DOHH2 (cell line): ENCODE data around the gene ADRA2A.

Source experiments
- H3F3A ChIP-seq: fragments of 200-600 bp; sonication (generic), shearing (Covaris generic); 2 replicates; pipeline ENCODE4 v1.6.0; 2016; ENCODE audit warnings: antibody characterized with exemption, mild to moderate bottlenecking; ENCODE audit not compliant: control insufficient read depth, insufficient read depth
- H3K27ac ChIP-seq: fragments of 200-600 bp; sonication (generic); 2 replicates; pipeline ENCODE4 v1.5.1; 2014; ENCODE audit warnings: low read depth, mild to moderate bottlenecking, low read length, moderate library complexity
- H3K27me3 ChIP-seq: fragments of 200-600 bp; sonication (generic); 2 replicates; pipeline ENCODE4 v1.6.1; 2014; ENCODE audit warnings: mild to moderate bottlenecking, low read length, mixed read lengths; ENCODE audit not compliant: control insufficient read depth
- H3K36me3 ChIP-seq: fragments of 200-600 bp; sonication (generic); 2 replicates; pipeline ENCODE4 v1.6.1; 2014; ENCODE audit warnings: mild to moderate bottlenecking, low read length, moderate library complexity, mixed read lengths; ENCODE audit not compliant: control insufficient read depth
- H3K4me1 ChIP-seq: fragments of 200-600 bp; sonication (generic); 2 replicates; pipeline ENCODE4 v1.6.1; 2014; ENCODE audit warnings: mild to moderate bottlenecking, low read length, mixed read lengths; ENCODE audit not compliant: control insufficient read depth
- H3K4me2 ChIP-seq: fragments of 200-600 bp; sonication (generic); 2 replicates; pipeline ENCODE4 v1.6.0; 2014; ENCODE audit warnings: mild to moderate bottlenecking, low read length, moderate library complexity
- H3K4me3 ChIP-seq: fragments of 200-600 bp; sonication (generic); 2 replicates; pipeline ENCODE4 v1.5.1; 2014; ENCODE audit warnings: mild to moderate bottlenecking, low read length, mixed read lengths
- H3K79me2 ChIP-seq: fragments of 200-600 bp; sonication (generic); 2 replicates; pipeline ENCODE4 v1.6.1; 2014; ENCODE audit warnings: mild to moderate bottlenecking, low read length, mixed read lengths; ENCODE audit not compliant: control insufficient read depth
- H3K9me2 ChIP-seq: fragments of 200-600 bp; sonication (generic); replicated peaks from 2 replicates; pipeline ENCODE4 v1.6.1; 2014; ENCODE audit warnings: mild to moderate bottlenecking, low read length, mixed read lengths; ENCODE audit not compliant: control insufficient read depth
- H3K9me3 ChIP-seq: fragments of 200-600 bp; sonication (generic); 2 replicates; pipeline ENCODE4 v1.6.1; 2014; ENCODE audit warnings: antibody characterized with exemption, low read length, mixed read lengths; ENCODE audit not compliant: control insufficient read depth, insufficient read depth
- H4K20me1 ChIP-seq: fragments of 200-600 bp; sonication (generic); 2 replicates; pipeline ENCODE4 v1.6.0; 2014; ENCODE audit warnings: low read depth, mild to moderate bottlenecking, antibody characterized with exemption, low read length, moderate library complexity; ENCODE audit not compliant: control insufficient read depth, insufficient read depth
- CTCF ChIP-seq: fragments of 200-600 bp; sonication (generic); IDR thresholded peaks from one replicate; pipeline ENCODE4 v1.5.1; 2014; ENCODE audit warnings: antibody characterized with exemption, mild to moderate bottlenecking, low read depth, low read length; ENCODE audit not compliant: poor library complexity, severe bottlenecking
- EZH2phosphoT487 ChIP-seq: fragments of 200-600 bp; sonication (generic); IDR thresholded peaks from 2 replicates; pipeline ENCODE4 v1.6.1; 2017; ENCODE audit warnings: borderline replicate concordance, mild to moderate bottlenecking, antibody characterized with exemption, low read length, moderate library complexity, mixed read lengths

ADRA2A gene

GRCh38 chr10:111078505-111079185, 1.8 kb downstream of the ADRA2A start:
- Histone ChIP-seq H3K79me2 (no peaks in the 10 kb centered on the region), H3K9me2 (no peaks in the 10 kb centered on the region), H3K4me3 (no peak overlapping the region), H3K27ac (no peak overlapping the region), H3F3A (no peaks in the 10 kb centered on the region), H3K9me3 (peaks cover 3% of the 10 kb centered on the region; the same call in 1 of the 2 replicates), H3K4me2 (no peak overlapping the region), H3K27me3 (peaks cover 10% of the 10 kb centered on the region), H4K20me1 (no peaks in the 10 kb centered on the region), H3K4me1 (no peaks in the 10 kb centered on the region), H3K36me3 (no peaks in the 10 kb centered on the region)
- no peak for TF ChIP-seq CTCF
- TF ChIP-seq EZH2phosphoT487: no peak

GRCh38 chr10:111079241-111079760, 2.5 kb downstream of the ADRA2A start:
- H3F3A ChIP-seq: no peaks in the 10 kb centered on the region
- TF ChIP-seq CTCF: no peak
- no peak for TF ChIP-seq EZH2phosphoT487
- peaks cover 3% of the 10 kb centered on the region; the same call in 1 of the 2 replicates for H3K9me3 ChIP-seq
- no peaks in the 10 kb centered on the region for H3K36me3 ChIP-seq
- H3K9me2 ChIP-seq: no peaks in the 10 kb centered on the region
- no peak overlapping the region for H3K27ac ChIP-seq
- no peak overlapping the region for H3K4me3 ChIP-seq
- H4K20me1 ChIP-seq: no peaks in the 10 kb centered on the region
- H3K27me3 ChIP-seq: peaks cover 10% of the 10 kb centered on the region
- no peaks in the 10 kb centered on the region for H3K79me2 ChIP-seq
- H3K4me2 ChIP-seq: no peak overlapping the region
- H3K4me1 ChIP-seq: no peaks in the 10 kb centered on the region

DNA sequence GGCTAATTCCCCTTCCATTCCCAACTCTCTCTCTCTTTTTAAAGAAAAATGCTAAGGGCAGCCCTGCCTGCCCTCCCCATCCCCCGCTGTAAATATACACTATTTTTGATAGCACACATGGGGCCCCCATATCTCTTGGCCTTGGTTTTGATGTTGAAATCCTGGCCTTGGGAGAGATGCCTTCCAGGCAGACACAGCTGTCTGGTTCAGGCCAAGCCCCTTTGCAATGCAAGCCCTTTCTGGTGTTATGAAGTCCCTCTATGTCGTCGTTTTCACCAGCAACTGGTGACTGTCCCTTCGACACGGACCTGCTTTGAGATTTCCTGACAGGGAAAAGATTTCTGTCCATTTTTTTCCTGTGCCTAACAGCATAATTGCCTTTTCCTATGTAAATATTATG, 3.0 kb downstream of the ADRA2A start:
- no peak overlapping the region for H3K4me3 ChIP-seq
- no peak overlapping the region for H3K4me2 ChIP-seq
- no peak overlapping the region for H3K27ac ChIP-seq
- H3K36me3 ChIP-seq: no peaks in the 10 kb centered on the region
- H3K9me3 ChIP-seq: peaks cover 3% of the 10 kb centered on the region; the same call in 1 of the 2 replicates
- no peaks in the 10 kb centered on the region for H3K9me2 ChIP-seq
- H3F3A ChIP-seq: no peaks in the 10 kb centered on the region
- no peaks in the 10 kb centered on the region for H3K4me1 ChIP-seq
- no peak for TF ChIP-seq CTCF
- TF ChIP-seq EZH2phosphoT487: no peak
- no peaks in the 10 kb centered on the region for H4K20me1 ChIP-seq
- H3K79me2 ChIP-seq: no peaks in the 10 kb centered on the region
- H3K27me3 ChIP-seq: peaks cover 9% of the 10 kb centered on the region
